Gastroesophageal sphincter (tissue), 4 donors: ENCODE results near the gene C15orf39. TPM values are rescaled to one million over a fixed set of nuclear protein-coding genes. Genes with fewer than 3 reads are reported as not detected.
A peak's percentile ranks its signal among the peaks of the same experiment; 100 is the strongest.

Experiments
- ATAC-seq: fragments of 150-250 bp; one replicate; pipeline ENCODE4 v1.9.1; 2016; ENCODE audit warnings: mild to moderate bottlenecking, moderate library complexity
- H3K27ac ChIP-seq, 4 donors: fragments of 200-600 bp; sonication (generic) in 3 of 4; 1 replicate in 3 of 4; 2 replicates in 1 of 4; pipeline ENCODE4 v1.5.1; 2016 to 2019
- H3K27me3 ChIP-seq: fragments of 200-600 bp; sonication (generic); one replicate; pipeline ENCODE4 v1.5.1; 2019
- H3K36me3 ChIP-seq, 2 donors: fragments of 200-600 bp; sonication (generic); one replicate each; pipeline ENCODE4 v1.5.1; 2019; ENCODE audit warnings: control low read depth in 1 of 2
- H3K4me1 ChIP-seq, 3 donors: fragments of 200-600 bp; sonication (generic); 1 replicate in 2 of 3; 2 replicates in 1 of 3; pipeline ENCODE4 v1.5.1; 2016 to 2019; ENCODE audit warnings: control low read depth in 2 of 3
- H3K4me3 ChIP-seq, 2 donors: fragments of 200-600 bp; sonication (generic); one replicate each; pipeline ENCODE4 v1.5.1; 2019; ENCODE audit warnings: mild to moderate bottlenecking in 1 of 2, moderate library complexity in 1 of 2
- H3K9me3 ChIP-seq, 3 donors: fragments of 200-600 bp; sonication (generic); one replicate each; pipeline ENCODE4 v1.5.1; 2017 to 2019; ENCODE audit warnings: control low read depth in 2 of 3
- CTCF ChIP-seq, 4 experiments: fragments of 200-600 bp in 2 of 4; fragments of 450-650 bp in 2 of 4; sonication (generic) in 1 of 4; IDR thresholded peaks; one replicate each; pipeline ENCODE4 v1.5.1; 2017 to 2019; ENCODE audit warnings: antibody characterized with exemption in 4 of 4, mild to moderate bottlenecking in 2 of 4, moderate library complexity in 2 of 4
- EP300 ChIP-seq: sonication (generic); formaldehyde crosslinking; IDR thresholded peaks from one replicate; pipeline ENCODE4 v1.6.1; 2017; ENCODE audit warnings: antibody characterized with exemption, mild to moderate bottlenecking
- POLR2A ChIP-seq, 2 donors: fragments of 450-650 bp; IDR thresholded peaks; one replicate each; pipeline ENCODE4 v1.6.1; 2017; ENCODE audit warnings: antibody characterized with exemption in 2 of 2, mild to moderate bottlenecking in 2 of 2, moderate library complexity in 1 of 2
- POLR2AphosphoS5 ChIP-seq: sonication (generic); formaldehyde crosslinking; IDR thresholded peaks from one replicate; pipeline ENCODE4 v1.6.1; 2017; ENCODE audit warnings: antibody characterized with exemption
- WGBS, 2 donors: methylation state at CpG; one replicate each; pipeline ENCODE4 v1.1.5; 2018; ENCODE audit warnings: low coverage in 1 of 2; 5-methylcytosine and 5-hydroxymethylcytosine counted together
- total RNA-seq, 4 donors: library from RNA; depleted of rRNA; stranded (reverse); fragments of >200 nt; gene quantifications; one replicate each; pipeline ENCODE4 v1.1.0, GENCODE V29; 2016

Gene C15orf39
- total RNA-seq, 4 donors from 2014 or later: 7.3 to 13.2 (median 11.5) TPM

DNA sequence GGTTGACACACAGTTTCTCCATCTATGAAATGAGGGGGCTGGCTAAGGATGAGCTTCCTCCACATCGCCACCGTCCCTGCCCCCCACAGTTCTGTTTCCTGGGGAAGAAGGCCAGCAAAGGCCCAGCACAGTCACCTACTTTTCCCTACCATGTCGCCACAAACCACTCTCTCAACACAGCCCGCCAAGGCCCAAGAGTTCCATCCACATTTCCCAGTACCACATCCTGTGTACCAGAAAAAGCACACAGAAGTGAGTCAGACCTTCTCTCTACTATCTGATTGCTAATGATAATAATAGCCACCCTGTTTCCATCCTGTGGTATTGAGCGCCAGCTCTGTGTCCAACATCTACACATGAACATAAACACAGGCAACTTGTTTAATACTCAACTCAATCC, 30.3 kb upstream of the C15orf39 start:
- 83 to 84% methylated on average over 1 to 4 of the region's 5 CpGs for WGBS, 2 donors
- no peak for ATAC-seq
- Histone ChIP-seq H3K9me3 (peaks cover 0 to 6% (median 0%) of the 10 kb centered on the region in 3 donors), H3K36me3 (no peaks in the 10 kb centered on the region), H3K4me1 (peaks cover 0 to 12% (median 9%) of the 10 kb centered on the region in 3 donors), H3K27ac (no peak overlapping the region), H3K4me3 (no peak overlapping the region), H3K27me3 (no peaks in the 10 kb centered on the region)
- TF ChIP-seq CTCF (IDR thresholded peaks at IDR 0.05): no peak
- TF ChIP-seq POLR2AphosphoS5: no peak
- TF ChIP-seq EP300: no peak
- TF ChIP-seq POLR2A (IDR thresholded peaks at IDR 0.05): no peak

DNA sequence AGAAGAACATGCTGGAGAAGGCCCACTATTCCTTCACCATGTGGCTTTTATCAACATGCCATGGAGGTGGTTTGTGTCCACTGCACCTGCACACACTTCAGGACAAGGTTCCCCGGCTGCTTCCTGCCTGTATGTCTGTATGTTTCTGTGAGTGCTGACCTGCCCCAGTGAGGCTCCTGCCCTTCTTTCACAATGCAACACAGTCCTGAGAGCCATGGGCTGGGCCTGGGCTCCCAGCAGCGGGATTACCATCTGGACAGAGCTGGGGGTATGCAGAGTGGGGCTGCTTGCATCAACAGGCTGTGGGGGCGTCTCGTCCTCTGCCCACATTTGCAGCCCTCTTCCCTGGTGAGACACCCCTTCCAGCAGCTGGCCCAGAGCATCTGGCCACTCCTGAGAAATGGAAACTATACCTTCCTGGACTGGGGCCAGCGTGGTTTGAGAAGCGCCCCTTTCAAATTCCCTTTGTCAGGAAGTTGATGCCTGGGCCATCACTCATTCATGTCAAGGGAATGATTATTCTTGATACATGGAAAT, 29.3 kb upstream of the C15orf39 start:
- Histone ChIP-seq H3K9me3 (peaks cover 0 to 6% (median 0%) of the 10 kb centered on the region in 3 donors), H3K27ac (no peak overlapping the region), H3K27me3 (no peaks in the 10 kb centered on the region), H3K4me1 (peaks cover 0 to 21% (median 15%) of the 10 kb centered on the region in 3 donors), H3K4me3 (no peak overlapping the region), H3K36me3 (no peaks in the 10 kb centered on the region)
- 80% methylated on average over 3 of the region's 6 CpGs; no CpG with 5 or more reads in 1 of the 2 donors for WGBS, 2 donors
- ATAC-seq: no peak
- TF ChIP-seq EP300: no peak
- no peak for TF ChIP-seq POLR2A (IDR thresholded peaks at IDR 0.05)
- no peak for TF ChIP-seq CTCF (IDR thresholded peaks at IDR 0.05)
- no peak for TF ChIP-seq POLR2AphosphoS5

GRCh38 chr15:75174102-75174501, 27.6 kb upstream of the C15orf39 start:
- no peaks in the 10 kb centered on the region for H3K36me3 ChIP-seq
- WGBS, 2 donors: 100% methylated on average over 1 of the region's 5 CpGs; no CpG with 5 or more reads in 1 of the 2 donors
- H3K27me3 ChIP-seq: peaks cover 14% of the 10 kb centered on the region
- no peak overlapping the region for H3K4me3 ChIP-seq
- H3K4me1 ChIP-seq: peaks cover 0 to 39% (median 32%) of the 10 kb centered on the region in 3 donors
- ATAC-seq: no peak
- no peak for TF ChIP-seq CTCF (IDR thresholded peaks at IDR 0.05)
- peaks cover 0 to 4% (median 0%) of the 10 kb centered on the region in 3 donors for H3K9me3 ChIP-seq
- H3K27ac ChIP-seq: no peak overlapping the region

DNA sequence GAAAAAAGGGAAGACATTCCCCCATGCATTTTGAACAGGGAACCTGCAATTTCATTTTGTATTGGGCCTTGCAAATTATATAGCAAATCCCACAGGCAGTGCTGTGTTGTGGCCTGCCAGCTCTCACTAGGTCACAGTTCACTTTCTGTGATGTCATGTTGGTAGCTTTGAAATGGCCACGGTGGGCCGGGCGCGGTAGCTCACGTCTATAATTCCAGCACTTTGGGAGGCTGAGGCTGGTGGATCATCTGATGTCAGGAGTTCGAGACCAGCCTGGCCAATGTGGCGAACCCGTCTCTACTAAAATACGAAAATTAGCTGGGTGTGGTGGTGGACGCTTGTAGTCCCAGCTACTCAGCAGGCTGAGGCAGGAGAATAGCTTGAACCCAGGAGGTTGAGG, 27.0 kb upstream of the C15orf39 start:
- Histone ChIP-seq H3K4me1 (peaks cover 0 to 45% (median 33%) of the 10 kb centered on the region in 3 donors), H3K27me3 (peaks cover 17% of the 10 kb centered on the region), H3K27ac (no peak overlapping the region), H3K36me3 (no peaks in the 10 kb centered on the region), H3K4me3 (no peak overlapping the region), H3K9me3 (no peaks in the 10 kb centered on the region)
- WGBS, 2 donors: 83 to 94% methylated on average over 1 to 6 of the region's 10 CpGs
- no peak for TF ChIP-seq CTCF (IDR thresholded peaks at IDR 0.05)
- no peak for TF ChIP-seq POLR2A (IDR thresholded peaks at IDR 0.05)
- no peak for TF ChIP-seq POLR2AphosphoS5
- ATAC-seq: no peak

GRCh38 chr15:75176396-75176761, 25.3 kb upstream of the C15orf39 start:
- Histone ChIP-seq H3K27me3 (peaks cover 17% of the 10 kb centered on the region), H3K27ac (peak overlapping the region in 3 of 4 donors; percentile 37 to 70 (median 38)), H3K4me1 (peaks cover 0 to 57% (median 39%) of the 10 kb centered on the region in 3 donors), H3K4me3 (no peak overlapping the region), H3K36me3 (no peaks in the 10 kb centered on the region), H3K9me3 (no peaks in the 10 kb centered on the region)
- WGBS, 2 donors: 90% methylated on average over 2 of the region's 4 CpGs; no CpG with 5 or more reads in 1 of the 2 donors
- TF ChIP-seq CTCF (IDR thresholded peaks at IDR 0.05): no peak
- TF ChIP-seq EP300: no peak
- peak; percentile 50 for TF ChIP-seq POLR2AphosphoS5
- no peak for TF ChIP-seq POLR2A (IDR thresholded peaks at IDR 0.05)
- ATAC-seq: peak; percentile 25
